Measurements from ENCODE around the gene HLA-DRA. TPM values are rescaled to one million over a fixed set of nuclear protein-coding genes. Genes with fewer than 3 reads are reported as not detected.

HLA-DRA gene
- total RNA-seq (2022), result 173 and 283 TPM in 2 replicates
- Bru-seq, nascent RNA, result percentile 75 among the genes with signal in this experiment
- BruChase-seq, experiment 1, labeled RNA remaining after a 6-hour chase, result percentile 97 among the genes with signal in this experiment
- percentile 91 among the genes with signal in this experiment for BruChase-seq, experiment 2, labeled RNA remaining after a 2-hour chase
- long read RNA-seq, transcript HLA-DRA-202 (5 exons, 1,280 nt), result major isoform, 189 of 233 reads
- long read RNA-seq, partial matches to known transcripts, result 44 of 233 reads
- long read RNA-seq, other reads (novel, unspliced or antisense), result 0 of 233 reads

GRCh38 chr6:32439602-32440214 is at the start of gene HLA-DRA:
TSS of gene HLA-DRA (plus strand) at chr6:32439887. CDS start at chr6:32439951, 64 bp downstream.
- intact Hi-C loops (cut with micrococcal nuclease; ENCODE audit: unreplicated experiment), result no loop called here
- peak; percentile 77 for DNase-seq
- no TSS peak for BruUV-seq (replicated peaks)
- peaks cover 38% of the 10 kb centered on the region for H3K27me3 Mint-ChIP-seq (ENCODE audit: unreplicated experiment)
- TF ChIP-seq CTCF (IDR thresholded peaks at IDR 0.05; ENCODE audit: unreplicated experiment), result no peak
- peaks cover 2% of the 10 kb centered on the region for H3K9me3 Mint-ChIP-seq (ENCODE audit: low read depth, unreplicated experiment)
- peak within 1 kb of the TSS; percentile 93 for H3K27ac Mint-ChIP-seq (ENCODE audit: unreplicated experiment)
- peak within 1 kb of the TSS; percentile 95 for H3K4me3 Mint-ChIP-seq (ENCODE audit: low read depth, unreplicated experiment)
- CTCF ChIA-PET, result interaction anchor here (0.7 kb wide), 1 partner anchor 252 kb away, joined by 5 read pairs; no protein-coding TSS in a partner anchor
- peaks cover 12% of the 10 kb centered on the region for H3K36me3 Mint-ChIP-seq (ENCODE audit: insufficient read depth, unreplicated experiment)
- peaks cover 11% of the 10 kb centered on the region for H3K4me1 Mint-ChIP-seq (ENCODE audit: low read depth, unreplicated experiment)

- Mint-ChIP-seq H3K27ac (ENCODE audit: unreplicated experiment) (no peak overlapping the region), H3K27me3 (ENCODE audit: unreplicated experiment) (peaks cover 79% of the 10 kb centered on the region), H3K4me1 (ENCODE audit: low read depth, unreplicated experiment) (no peaks in the 10 kb centered on the region), H3K4me3 (ENCODE audit: low read depth, unreplicated experiment) (no peak overlapping the region), H3K9me3 (ENCODE audit: low read depth, unreplicated experiment) (no peaks in the 10 kb centered on the region), H3K36me3 (ENCODE audit: insufficient read depth, unreplicated experiment) (no peaks in the 10 kb centered on the region)
- intact Hi-C loops (cut with micrococcal nuclease; ENCODE audit: unreplicated experiment), result no loop called here
- DNase-seq, result no peak
- BruUV-seq (replicated peaks), result no TSS peak
- CTCF ChIA-PET, result no interaction called here
- no peak for TF ChIP-seq CTCF (IDR thresholded peaks at IDR 0.05; ENCODE audit: unreplicated experiment)
Observed at GRCh38 chr6:32391505-32391904, 48.2 kb upstream of the HLA-DRA start.

GRCh38 chr6:32393665-32394420 is 45.8 kb upstream of the HLA-DRA start:
- no peak overlapping the region for H3K4me3 Mint-ChIP-seq (ENCODE audit: low read depth, unreplicated experiment)
- no peak overlapping the region for H3K27ac Mint-ChIP-seq (ENCODE audit: unreplicated experiment)
- no TSS peak for BruUV-seq (replicated peaks)
- H3K27me3 Mint-ChIP-seq (ENCODE audit: unreplicated experiment), result peaks cover 79% of the 10 kb centered on the region
- no peak for DNase-seq
- H3K9me3 Mint-ChIP-seq (ENCODE audit: low read depth, unreplicated experiment), result no peaks in the 10 kb centered on the region
- H3K4me1 Mint-ChIP-seq (ENCODE audit: low read depth, unreplicated experiment), result no peaks in the 10 kb centered on the region
- CTCF ChIA-PET, result interaction anchor here (0.8 kb wide), 1 partner anchor 149 kb away, joined by 3 read pairs; no protein-coding TSS in a partner anchor
- intact Hi-C loops (cut with micrococcal nuclease; ENCODE audit: unreplicated experiment), result no loop called here
- no peaks in the 10 kb centered on the region for H3K36me3 Mint-ChIP-seq (ENCODE audit: insufficient read depth, unreplicated experiment)
- no peak for TF ChIP-seq CTCF (IDR thresholded peaks at IDR 0.05; ENCODE audit: unreplicated experiment)

- intact Hi-C loops (cut with micrococcal nuclease; ENCODE audit: unreplicated experiment), result no loop called here
- no peak for TF ChIP-seq CTCF (IDR thresholded peaks at IDR 0.05; ENCODE audit: unreplicated experiment)
- Mint-ChIP-seq H3K27me3 (ENCODE audit: unreplicated experiment) (peaks cover 86% of the 10 kb centered on the region), H3K9me3 (ENCODE audit: low read depth, unreplicated experiment) (no peaks in the 10 kb centered on the region), H3K4me3 (ENCODE audit: low read depth, unreplicated experiment) (no peak overlapping the region), H3K4me1 (ENCODE audit: low read depth, unreplicated experiment) (no peaks in the 10 kb centered on the region), H3K36me3 (ENCODE audit: insufficient read depth, unreplicated experiment) (no peaks in the 10 kb centered on the region), H3K27ac (ENCODE audit: unreplicated experiment) (no peak overlapping the region)
- CTCF ChIA-PET, result no interaction called here
- no peak for DNase-seq
- BruUV-seq (replicated peaks), result no TSS peak
Observed at GRCh38 chr6:32396028-32396427, 43.7 kb upstream of the HLA-DRA start.
